Activated naive CD4-positive, alpha-beta T cell treated with anti-CD3 and anti-CD28 coated beads, Interleukin-2, amount 50 U/mL, for 24 hours (primary cell): Measurements from ENCODE around the gene ENPP6.
"Not testable (repeated sequence)": the region's sequence is repeated elsewhere in the genome, so short reads cannot be mapped to it uniquely, and the experiment has no call there.

Experiments used
- H3K27ac Mint-ChIP-seq: one replicate; pipeline ENCODE4 v1.8.0; 2021; ENCODE audit warnings: mild to moderate bottlenecking, mixed read lengths
- H3K27me3 Mint-ChIP-seq: one replicate; pipeline ENCODE4 v1.8.0; 2021; ENCODE audit warnings: mixed read lengths
- H3K36me3 Mint-ChIP-seq: one replicate; pipeline ENCODE4 v1.8.0; 2021; ENCODE audit warnings: mixed read lengths
- H3K4me1 Mint-ChIP-seq: one replicate; pipeline ENCODE4 v1.8.0; 2021; ENCODE audit warnings: mixed read lengths
- H3K4me3 Mint-ChIP-seq: one replicate; pipeline ENCODE4 v1.8.0; 2021; ENCODE audit warnings: mild to moderate bottlenecking, mixed read lengths
- H3K9me3 Mint-ChIP-seq: one replicate; pipeline ENCODE4 v1.8.0; 2021; ENCODE audit warnings: mixed read lengths

The ENPP6 gene

GRCh38 chr4:184151988-184152485, 65.6 kb downstream of the ENPP6 start:
- Mint-ChIP-seq H3K36me3 (no peaks in the 10 kb centered on the region), H3K4me3 (no peak overlapping the region), H3K27ac (no peak overlapping the region), H3K4me1 (no peaks in the 10 kb centered on the region), H3K9me3 (no peaks in the 10 kb centered on the region), H3K27me3 (peaks cover 2% of the 10 kb centered on the region)

- peaks cover 2% of the 10 kb centered on the region for H3K27me3 Mint-ChIP-seq
- H3K4me1 Mint-ChIP-seq, result no peaks in the 10 kb centered on the region
- H3K9me3 Mint-ChIP-seq, result no peaks in the 10 kb centered on the region
- H3K27ac Mint-ChIP-seq, result no peak overlapping the region
- H3K36me3 Mint-ChIP-seq, result no peaks in the 10 kb centered on the region
- H3K4me3 Mint-ChIP-seq, result no peak overlapping the region
Observed at GRCh38 chr4:184150102-184150839, 67.4 kb downstream of the ENPP6 start.

GRCh38 chr4:184148738-184149637, 68.7 kb downstream of the ENPP6 start:
- peaks cover 2% of the 10 kb centered on the region for H3K27me3 Mint-ChIP-seq
- no peak overlapping the region for H3K27ac Mint-ChIP-seq
- H3K36me3 Mint-ChIP-seq, result no peaks in the 10 kb centered on the region
- no peaks in the 10 kb centered on the region for H3K9me3 Mint-ChIP-seq
- no peak overlapping the region for H3K4me3 Mint-ChIP-seq
- H3K4me1 Mint-ChIP-seq, result no peaks in the 10 kb centered on the region

- H3K9me3 Mint-ChIP-seq, result no peaks in the 10 kb centered on the region
- no peaks in the 10 kb centered on the region for H3K36me3 Mint-ChIP-seq
- no peak overlapping the region for H3K27ac Mint-ChIP-seq
- H3K4me3 Mint-ChIP-seq, result no peak overlapping the region
- no peaks in the 10 kb centered on the region for H3K4me1 Mint-ChIP-seq
- H3K27me3 Mint-ChIP-seq, result peaks cover 3% of the 10 kb centered on the region
Observed at GRCh38 chr4:184147858-184148737, 69.6 kb downstream of the ENPP6 start.

- H3K27ac Mint-ChIP-seq, result no peak overlapping the region
- no peaks in the 10 kb centered on the region for H3K9me3 Mint-ChIP-seq
Observed at GRCh38 chr4:184146951-184147350, 70.7 kb downstream of the ENPP6 start.

GRCh38 chr4:184145596-184145995, 72.1 kb downstream of the ENPP6 start:
- peaks cover 5% of the 10 kb centered on the region for H3K9me3 Mint-ChIP-seq
- H3K27me3 Mint-ChIP-seq, result peaks cover 5% of the 10 kb centered on the region
- H3K27ac Mint-ChIP-seq, result no peak overlapping the region
- H3K36me3 Mint-ChIP-seq, result no peaks in the 10 kb centered on the region
- H3K4me1 Mint-ChIP-seq, result no peaks in the 10 kb centered on the region
- H3K4me3 Mint-ChIP-seq, result no peak overlapping the region

More at GRCh38 chr4:184146951-184147350, 70.7 kb downstream of the ENPP6 start:
- no peak overlapping the region for H3K4me3 Mint-ChIP-seq
- H3K27me3 Mint-ChIP-seq, result peaks cover 5% of the 10 kb centered on the region
- H3K36me3 Mint-ChIP-seq, result no peaks in the 10 kb centered on the region
- no peaks in the 10 kb centered on the region for H3K4me1 Mint-ChIP-seq

- H3K4me1 Mint-ChIP-seq, result no peaks in the 10 kb centered on the region
Observed at GRCh38 chr4:184143770-184144564, 73.7 kb downstream of the ENPP6 start.

GRCh38 chr4:184142121-184143000, 75.3 kb downstream of the ENPP6 start:
- Mint-ChIP-seq H3K36me3 (no peaks in the 10 kb centered on the region), H3K4me3 (no peak overlapping the region), H3K4me1 (no peaks in the 10 kb centered on the region), H3K27me3 (peaks cover 9% of the 10 kb centered on the region), H3K27ac (no peak overlapping the region), H3K9me3 (peaks cover 7% of the 10 kb centered on the region)

More at GRCh38 chr4:184143770-184144564, 73.7 kb downstream of the ENPP6 start:
- H3K4me3 Mint-ChIP-seq, result no peak overlapping the region
- H3K27me3 Mint-ChIP-seq, result peaks cover 5% of the 10 kb centered on the region
- no peak overlapping the region for H3K27ac Mint-ChIP-seq
- H3K9me3 Mint-ChIP-seq, result peaks cover 5% of the 10 kb centered on the region
- H3K36me3 Mint-ChIP-seq, result no peaks in the 10 kb centered on the region

- not testable (repeated sequence) for H3K27me3 Mint-ChIP-seq, H3K27ac Mint-ChIP-seq
Observed at GRCh38 chr4:184140901-184141300, 76.8 kb downstream of the ENPP6 start.

GRCh38 chr4:184136525-184136924, 81.1 kb downstream of the ENPP6 start:
- Mint-ChIP-seq H3K9me3 (peaks cover 21% of the 10 kb centered on the region), H3K27ac (no peak overlapping the region), H3K4me1 (no peaks in the 10 kb centered on the region), H3K36me3 (peaks cover 1% of the 10 kb centered on the region), H3K27me3 (peaks cover 7% of the 10 kb centered on the region), H3K4me3 (no peak overlapping the region)

More at GRCh38 chr4:184140901-184141300, 76.8 kb downstream of the ENPP6 start:
- H3K4me1 Mint-ChIP-seq, H3K4me3 Mint-ChIP-seq, H3K36me3 Mint-ChIP-seq: not testable (repeated sequence)
- peaks cover 20% of the 10 kb centered on the region for H3K9me3 Mint-ChIP-seq

GRCh38 chr4:184126800-184127199, 90.9 kb downstream of the ENPP6 start:
- no peaks in the 10 kb centered on the region for H3K36me3 Mint-ChIP-seq
- no peak overlapping the region for H3K4me3 Mint-ChIP-seq
- no peak overlapping the region for H3K27ac Mint-ChIP-seq
- no peaks in the 10 kb centered on the region for H3K4me1 Mint-ChIP-seq
- H3K27me3 Mint-ChIP-seq, result peaks cover 14% of the 10 kb centered on the region
- H3K9me3 Mint-ChIP-seq, result no peaks in the 10 kb centered on the region

- peaks cover 13% of the 10 kb centered on the region for H3K27me3 Mint-ChIP-seq
- no peaks in the 10 kb centered on the region for H3K9me3 Mint-ChIP-seq
- H3K4me3 Mint-ChIP-seq, result no peak overlapping the region
- no peaks in the 10 kb centered on the region for H3K36me3 Mint-ChIP-seq
- H3K27ac Mint-ChIP-seq, result no peak overlapping the region
- no peaks in the 10 kb centered on the region for H3K4me1 Mint-ChIP-seq
Observed at GRCh38 chr4:184122631-184123408, 94.9 kb downstream of the ENPP6 start.

GRCh38 chr4:184120549-184121127, 97.0 kb downstream of the ENPP6 start:
- Mint-ChIP-seq H3K27me3 (peaks cover 11% of the 10 kb centered on the region), H3K4me1 (peaks cover 4% of the 10 kb centered on the region), H3K9me3 (no peaks in the 10 kb centered on the region), H3K27ac (no peak overlapping the region), H3K4me3 (no peak overlapping the region), H3K36me3 (no peaks in the 10 kb centered on the region)
